ENCODE data around the gene VAC14. TPM values are rescaled to one million over a fixed set of nuclear protein-coding genes. Genes with fewer than 3 reads are reported as not detected.

The VAC14 gene
- total RNA-seq, 2 experiments from 2014 or later = 23.0 to 23.6 TPM

DNA sequence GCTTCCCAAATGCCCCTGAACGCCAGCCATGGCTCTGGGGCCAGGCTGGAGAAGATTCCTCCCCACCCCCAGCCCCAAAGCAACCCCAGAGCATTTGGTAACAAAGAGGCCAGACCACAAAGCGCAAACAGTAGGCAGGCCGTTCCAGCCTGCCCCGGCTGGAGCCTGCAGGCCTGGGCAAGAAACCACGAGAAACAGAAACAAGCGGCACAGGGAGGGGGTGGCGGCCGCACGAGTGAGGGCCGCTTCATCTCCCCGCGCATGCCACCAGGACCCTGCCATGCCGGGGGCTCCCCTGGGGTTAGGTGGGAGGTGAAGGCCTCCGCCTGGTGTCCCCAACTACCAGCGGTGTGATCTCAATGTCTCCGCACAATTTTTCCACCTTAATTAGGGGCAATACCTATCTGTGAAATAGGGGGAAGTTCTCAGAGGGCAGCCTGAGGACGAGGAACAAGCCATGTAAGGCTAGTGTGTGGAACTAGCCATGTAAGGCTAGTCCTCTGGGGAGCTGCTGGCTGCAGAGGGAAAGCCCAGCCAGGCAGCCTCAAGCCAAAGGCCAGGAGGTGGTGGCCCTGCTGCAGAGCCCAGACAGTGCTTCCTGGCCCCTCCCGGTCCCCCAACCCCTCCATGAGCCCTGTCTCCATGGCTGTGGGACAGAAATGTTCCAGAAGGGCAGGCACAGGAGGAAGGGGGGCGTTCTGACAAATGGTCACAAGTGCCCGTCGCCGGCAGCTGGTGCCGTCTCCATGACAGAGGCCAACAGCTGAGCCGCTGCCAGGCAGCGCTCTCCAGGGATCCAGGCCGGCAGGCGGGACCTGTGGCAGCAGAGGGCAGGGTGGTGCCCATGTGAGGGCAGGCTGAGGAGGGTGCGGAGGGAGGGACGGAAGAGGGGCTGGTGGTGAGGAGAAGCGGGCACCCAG lies 100.6 kb downstream of the VAC14 start:
- Mint-ChIP-seq H3K36me3 (ENCODE audit: low read depth) (peaks cover 13% of the 10 kb centered on the region), H3K9me3 (no peaks in the 10 kb centered on the region), H3K27me3 (no peaks in the 10 kb centered on the region), H3K4me3 (no peak overlapping the region), H3K4me1 (ENCODE audit: low read depth) (peaks cover 32% of the 10 kb centered on the region), H3K27ac (no peak overlapping the region)
- Histone ChIP-seq H3K27me3 (ENCODE audit: control insufficient read depth in 1 of 2, insufficient read depth in 2 of 2, low read length in 2 of 2) (no peaks in the 10 kb centered on the region), H3K9me3 (ENCODE audit: control insufficient read depth in 1 of 2, insufficient read depth in 1 of 2, low read length in 2 of 2) (peaks cover 0 to 5% of the 10 kb centered on the region in 2 experiments), H3K36me3 (ENCODE audit: insufficient read depth, low read length) (peaks cover 10% of the 10 kb centered on the region), H3K4me3 (ENCODE audit: low read length) (no peak overlapping the region), H3K4me1 (ENCODE audit: insufficient read depth, low read length) (peaks cover 20% of the 10 kb centered on the region), H3K27ac (ENCODE audit: low read depth in 1 of 2, low read length in 2 of 2) (no peak overlapping the region)
- intact Hi-C loops (cut with DNase I, micrococcal nuclease) = no loop called here
- ATAC-seq (ENCODE audit: poor library complexity) = no peak
- ChIA-PET CTCF (no interaction called here), POLR2A (no interaction called here)
- DNase-seq = no peak
- TF ChIP-seq, protein P1, sequence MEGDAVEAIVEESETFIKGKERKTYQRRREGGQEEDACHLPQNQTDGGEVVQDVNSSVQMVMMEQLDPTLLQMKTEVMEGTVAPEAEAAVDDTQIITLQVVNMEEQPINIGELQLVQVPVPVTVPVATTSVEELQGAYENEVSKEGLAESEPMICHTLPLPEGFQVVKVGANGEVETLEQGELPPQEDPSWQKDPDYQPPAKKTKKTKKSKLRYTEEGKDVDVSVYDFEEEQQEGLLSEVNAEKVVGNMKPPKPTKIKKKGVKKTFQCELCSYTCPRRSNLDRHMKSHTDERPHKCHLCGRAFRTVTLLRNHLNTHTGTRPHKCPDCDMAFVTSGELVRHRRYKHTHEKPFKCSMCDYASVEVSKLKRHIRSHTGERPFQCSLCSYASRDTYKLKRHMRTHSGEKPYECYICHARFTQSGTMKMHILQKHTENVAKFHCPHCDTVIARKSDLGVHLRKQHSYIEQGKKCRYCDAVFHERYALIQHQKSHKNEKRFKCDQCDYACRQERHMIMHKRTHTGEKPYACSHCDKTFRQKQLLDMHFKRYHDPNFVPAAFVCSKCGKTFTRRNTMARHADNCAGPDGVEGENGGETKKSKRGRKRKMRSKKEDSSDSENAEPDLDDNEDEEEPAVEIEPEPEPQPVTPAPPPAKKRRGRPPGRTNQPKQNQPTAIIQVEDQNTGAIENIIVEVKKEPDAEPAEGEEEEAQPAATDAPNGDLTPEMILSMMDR (IDR thresholded peaks at IDR 0.05) = no peak

DNA sequence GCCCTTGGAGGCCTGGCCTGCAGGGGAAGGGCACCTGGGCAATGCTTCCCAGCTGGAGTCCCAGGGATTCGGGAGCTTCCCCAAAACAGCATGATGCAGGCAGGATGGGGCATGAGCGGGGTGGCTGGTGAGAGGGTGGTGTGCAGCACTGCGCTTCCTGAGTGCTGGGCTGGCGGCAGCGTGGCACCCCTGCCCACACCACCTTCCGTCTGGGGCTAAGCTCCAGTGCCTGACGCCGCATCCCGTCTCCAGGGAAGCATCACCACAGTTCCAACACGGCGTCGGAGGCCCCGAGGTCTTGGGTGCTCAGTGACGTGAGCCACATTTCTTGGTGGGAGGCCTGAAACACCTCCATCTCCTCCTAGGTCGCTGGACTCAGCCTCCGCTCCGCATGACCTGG lies 101.3 kb downstream of the VAC14 start:
- no peaks in the 10 kb centered on the region for H3K9me3 Mint-ChIP-seq
- Histone ChIP-seq H3K36me3 (ENCODE audit: insufficient read depth, low read length) (peaks cover 10% of the 10 kb centered on the region), H3K27me3 (ENCODE audit: control insufficient read depth in 1 of 2, insufficient read depth in 2 of 2, low read length in 2 of 2) (no peaks in the 10 kb centered on the region), H3K9me3 (ENCODE audit: control insufficient read depth in 1 of 2, insufficient read depth in 1 of 2, low read length in 2 of 2) (peaks cover 0 to 5% of the 10 kb centered on the region in 2 experiments), H3K27ac (ENCODE audit: low read depth in 1 of 2, low read length in 2 of 2) (no peak overlapping the region), H3K4me1 (ENCODE audit: insufficient read depth, low read length) (peaks cover 20% of the 10 kb centered on the region), H3K4me3 (ENCODE audit: low read length) (no peak overlapping the region)
- no peaks in the 10 kb centered on the region for H3K27me3 Mint-ChIP-seq
- peaks cover 13% of the 10 kb centered on the region for H3K36me3 Mint-ChIP-seq (ENCODE audit: low read depth)
- peaks cover 35% of the 10 kb centered on the region for H3K4me1 Mint-ChIP-seq (ENCODE audit: low read depth)
- ChIA-PET CTCF (no interaction called here), POLR2A (no interaction called here)
- TF ChIP-seq, protein P1 (IDR thresholded peaks at IDR 0.05) = no peak
- DNase-seq (no peak), ATAC-seq (ENCODE audit: poor library complexity) (no peak)
- intact Hi-C loops (cut with DNase I, micrococcal nuclease) = loop anchor here in 1 of 2 experiments (5.0 kb wide), 1 partner anchor 38 kb away; no protein-coding TSS in a partner anchor
- H3K27ac Mint-ChIP-seq = no peak overlapping the region
- H3K4me3 Mint-ChIP-seq = no peak overlapping the region

DNA sequence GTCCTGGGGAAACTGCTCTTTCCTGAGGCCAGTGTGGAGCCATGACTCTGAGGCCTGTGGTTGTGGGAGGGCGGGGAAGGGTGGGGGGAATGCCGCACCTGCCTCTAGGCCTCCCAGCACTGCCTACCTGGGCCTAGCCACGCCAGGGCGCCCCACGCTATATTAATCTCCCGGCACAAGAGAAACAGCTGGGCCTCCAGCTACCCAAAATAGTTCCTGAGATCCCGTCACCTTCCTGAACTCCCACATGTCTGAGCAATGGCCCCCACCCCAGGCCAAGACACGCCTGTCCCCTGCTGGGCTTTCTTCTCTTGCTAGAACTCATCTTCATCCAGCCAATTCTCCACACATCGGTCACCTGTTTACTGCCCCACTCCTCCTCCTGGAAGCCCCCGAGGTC lies 102.1 kb downstream of the VAC14 start:
- Mint-ChIP-seq H3K9me3 (no peaks in the 10 kb centered on the region), H3K36me3 (ENCODE audit: low read depth) (peaks cover 13% of the 10 kb centered on the region), H3K27me3 (no peaks in the 10 kb centered on the region), H3K4me1 (ENCODE audit: low read depth) (peaks cover 35% of the 10 kb centered on the region), H3K27ac (peak overlapping the region; percentile 59), H3K4me3 (no peak overlapping the region)
- CTCF ChIA-PET = no interaction called here
- intact Hi-C loops (cut with DNase I, micrococcal nuclease) = loop anchor here in 1 of 2 experiments (5.0 kb wide), 1 partner anchor 38 kb away; no protein-coding TSS in a partner anchor
- TF ChIP-seq, protein P1 (IDR thresholded peaks at IDR 0.05) = no peak
- H3K9me3 ChIP-seq (ENCODE audit: control insufficient read depth in 1 of 2, insufficient read depth in 1 of 2, low read length in 2 of 2) = peaks cover 0 to 5% of the 10 kb centered on the region in 2 experiments
- ATAC-seq (ENCODE audit: poor library complexity) = no peak
- peaks cover 10% of the 10 kb centered on the region for H3K36me3 ChIP-seq (ENCODE audit: insufficient read depth, low read length)
- peaks cover 20% of the 10 kb centered on the region for H3K4me1 ChIP-seq (ENCODE audit: insufficient read depth, low read length)
- no peak overlapping the region for H3K4me3 ChIP-seq (ENCODE audit: low read length)
- DNase-seq = no peak
- H3K27ac ChIP-seq (ENCODE audit: low read depth in 1 of 2, low read length in 2 of 2) = no peak overlapping the region
- POLR2A ChIA-PET = no interaction called here
- no peaks in the 10 kb centered on the region for H3K27me3 ChIP-seq (ENCODE audit: control insufficient read depth in 1 of 2, insufficient read depth in 2 of 2, low read length in 2 of 2)

All from CD4-positive, alpha-beta T cell (primary cell).